Hematopoietic multipotent progenitor cell treated with erythropoietin and hydrocortisone succinate and interleukin-3 and kit ligand, for 17 days (in vitro differentiated cells): ENCODE measurements around the gene ARHGEF10L.

ENCODE experiments used
- DNase-seq: peaks from one replicate; pipeline ENCODE4 v3.0.0-alpha.2; 2015; ENCODE audit warnings: low spot score

The ARHGEF10L gene

DNA sequence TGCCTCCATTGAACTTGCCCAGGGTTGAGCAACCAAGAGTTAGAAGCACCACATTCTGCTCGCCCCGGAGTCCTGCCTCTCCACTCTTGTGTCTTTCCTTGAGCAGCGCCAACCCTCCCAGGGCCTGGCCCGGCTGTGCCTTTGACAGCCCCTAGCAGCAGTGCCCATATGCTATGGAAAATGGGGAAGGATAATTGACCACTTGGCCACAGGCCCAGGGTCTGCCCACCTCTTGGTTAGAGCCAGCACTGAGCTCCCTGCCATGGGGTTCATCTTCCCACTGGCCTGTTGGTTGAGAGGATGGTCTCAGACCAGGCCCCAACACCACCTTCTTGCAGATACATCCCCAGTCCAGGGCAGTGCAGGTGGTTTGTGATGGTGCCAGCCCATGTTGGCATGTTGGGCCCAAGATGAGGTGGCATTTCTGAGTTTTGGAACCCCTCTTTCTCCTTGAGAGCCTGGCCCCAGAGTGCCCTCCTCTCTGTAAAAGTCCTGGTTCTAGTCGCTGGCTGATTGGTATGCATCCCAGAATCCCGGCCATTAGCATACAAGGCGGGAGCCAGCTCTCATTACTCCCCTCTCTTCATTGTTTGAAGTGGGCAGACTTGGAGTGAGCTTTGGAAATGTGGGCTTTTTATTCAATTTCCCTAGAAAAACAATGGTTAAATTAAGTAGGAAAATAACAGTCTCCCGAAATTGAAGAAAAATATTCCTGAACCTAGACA lies 7.6 kb downstream of the ARHGEF10L start:
- DNase-seq: no peak

DNA sequence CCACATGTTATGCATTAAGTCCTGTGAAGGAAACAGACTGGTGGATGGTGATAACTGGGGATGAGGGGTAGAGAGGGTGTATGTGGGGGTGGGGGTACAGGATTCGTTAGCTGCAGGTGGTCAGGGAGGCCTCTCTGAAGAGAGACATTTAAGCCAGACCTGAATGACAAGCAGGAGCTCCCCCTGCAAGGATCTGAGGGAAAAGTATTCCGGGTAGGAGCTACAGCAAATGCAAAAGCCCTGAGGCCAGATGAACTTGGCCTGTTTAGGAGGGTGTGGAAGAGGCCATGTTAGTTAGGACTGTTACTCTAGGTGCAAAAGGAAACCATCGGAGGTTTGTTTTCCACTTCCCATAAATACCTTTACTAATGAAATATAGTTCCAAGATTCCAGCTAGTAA lies 9.9 kb downstream of the ARHGEF10L start:
- no peak for DNase-seq

DNA sequence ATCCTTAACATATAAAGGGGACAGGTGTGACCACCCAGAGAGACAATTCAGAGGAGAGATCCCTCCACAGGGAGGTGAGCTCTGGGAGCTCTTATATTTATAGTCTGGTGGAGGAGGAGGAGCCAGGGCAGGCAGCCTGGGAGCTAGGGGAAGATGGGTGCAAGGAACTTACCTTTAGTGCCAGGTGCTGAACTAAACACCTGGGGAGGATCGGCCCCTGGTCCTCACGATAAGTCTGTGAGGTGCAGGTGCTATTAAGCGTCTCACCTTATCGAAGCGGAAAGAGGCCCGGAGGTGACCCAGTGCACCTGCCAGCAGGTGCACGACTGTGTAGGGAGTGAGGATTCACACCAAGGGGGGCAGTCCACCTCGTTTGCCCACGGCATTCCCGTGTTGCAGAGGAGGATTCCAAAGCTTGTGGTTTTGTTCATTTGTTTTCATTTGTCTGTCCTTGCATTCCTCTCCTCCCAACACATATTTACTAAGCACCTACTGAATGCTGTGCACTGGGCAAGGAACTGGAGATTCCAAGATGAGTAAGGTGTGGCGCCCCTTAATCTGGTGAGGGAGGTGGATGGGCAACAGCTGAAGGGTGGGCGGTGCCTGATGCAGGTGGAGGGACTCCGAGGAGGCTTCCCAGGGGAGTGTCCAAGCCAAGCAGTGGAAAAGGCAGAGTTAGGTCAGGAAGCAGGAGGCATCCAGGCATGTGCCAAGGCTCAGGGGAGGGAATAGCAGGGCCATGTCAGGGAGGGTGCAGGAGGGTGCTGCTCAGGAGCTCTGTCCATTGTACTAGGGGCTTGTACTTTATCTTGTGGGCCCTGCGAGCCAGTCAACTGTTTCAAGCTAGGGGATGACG lies 11.5 kb downstream of the ARHGEF10L start:
- no peak for DNase-seq

DNA sequence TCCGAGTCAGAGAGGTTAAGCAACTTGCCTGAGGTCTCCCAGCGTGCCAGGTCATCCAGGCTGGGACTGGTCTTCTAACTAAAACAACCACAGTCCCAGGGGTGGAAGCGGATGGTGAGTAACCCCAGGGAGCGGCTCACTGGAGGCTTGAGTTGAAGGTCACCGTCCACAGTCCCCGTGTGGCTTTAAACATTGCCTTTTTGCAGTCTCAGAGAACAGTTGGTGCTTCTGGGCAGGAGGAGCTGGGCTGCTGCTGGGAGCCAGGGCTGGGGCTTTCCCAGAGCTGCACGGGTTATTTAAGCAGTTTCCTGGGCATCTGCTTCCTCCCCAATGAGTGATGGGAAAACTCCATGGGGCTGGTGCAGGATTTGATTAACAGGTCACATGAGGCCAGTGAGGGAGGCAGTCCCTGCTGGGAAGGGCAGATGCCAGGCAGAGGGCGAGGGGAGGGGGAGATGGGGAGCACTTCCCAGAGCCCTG lies 12.3 kb downstream of the ARHGEF10L start:
- no peak for DNase-seq

DNA sequence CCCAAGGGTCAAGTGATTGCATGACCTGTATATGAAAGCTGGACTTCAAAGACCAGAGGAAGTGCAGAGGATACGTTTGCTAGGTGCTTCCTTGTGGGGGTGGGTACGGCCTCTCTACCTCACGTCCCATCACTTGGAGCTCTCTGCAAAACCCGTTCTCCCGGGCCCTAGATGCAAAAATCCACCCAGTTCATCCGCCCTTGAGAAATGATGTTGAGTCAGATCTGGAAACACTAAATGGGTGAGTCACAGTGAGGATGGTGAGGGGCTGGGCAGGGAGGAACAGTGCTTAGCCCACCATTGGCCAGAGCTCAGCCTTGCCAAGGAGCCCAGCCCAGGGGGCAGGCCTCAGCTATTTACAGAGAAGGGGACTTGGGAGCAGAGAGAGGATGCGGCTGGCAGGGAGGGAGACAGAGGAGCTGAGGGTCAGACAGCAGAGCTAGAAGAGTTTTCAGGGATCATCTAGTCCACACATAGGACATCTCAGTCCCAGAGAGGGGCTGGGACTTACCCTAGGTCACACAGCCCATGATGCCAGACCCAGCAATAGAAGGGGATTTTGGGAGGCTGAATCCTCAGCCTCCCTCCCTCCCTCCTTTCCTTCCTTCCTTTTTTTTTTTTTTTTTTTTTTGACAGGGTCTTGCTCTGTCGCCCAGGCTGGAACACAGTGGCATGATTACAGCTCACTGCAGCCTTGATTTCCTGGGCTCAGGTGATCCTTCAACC lies 14.6 kb downstream of the ARHGEF10L start:
- no peak for DNase-seq

DNA sequence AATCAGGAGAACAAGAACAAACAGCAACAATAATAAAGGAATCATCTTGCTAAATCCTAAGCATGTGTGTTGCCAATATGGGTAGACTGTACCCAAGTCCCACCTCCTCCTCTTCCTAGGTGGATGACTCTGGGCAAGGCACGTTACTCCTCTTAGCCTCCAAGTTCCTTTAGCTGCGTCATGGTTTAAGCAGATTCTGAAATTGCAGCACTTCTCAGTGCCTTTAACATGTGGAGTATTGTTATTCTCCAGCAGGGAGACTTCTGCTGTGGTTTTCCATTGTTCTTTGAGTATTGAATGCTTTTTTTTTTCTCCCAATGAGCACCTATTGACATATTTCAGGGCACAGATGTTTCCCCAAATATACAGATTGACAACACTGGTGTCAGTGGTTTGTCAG lies 15.5 kb downstream of the ARHGEF10L start:
- no peak for DNase-seq

DNA sequence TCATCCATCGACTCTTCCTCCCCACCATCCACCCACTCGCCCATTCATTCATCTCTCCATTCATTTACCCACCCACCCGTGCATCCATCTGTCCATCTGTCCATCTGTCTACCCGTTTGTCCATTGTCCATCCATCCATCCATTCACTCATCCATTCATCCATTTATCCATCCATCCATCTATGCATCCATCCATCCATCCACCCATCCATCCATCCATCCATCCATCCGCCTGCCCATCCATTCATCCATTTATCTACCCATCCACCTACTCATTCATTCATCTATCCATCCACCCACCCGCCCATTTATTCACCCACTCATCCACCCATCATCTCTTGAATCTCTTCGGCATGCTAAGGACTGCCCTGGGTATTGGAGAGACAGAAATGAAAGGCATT lies 18.5 kb downstream of the ARHGEF10L start:
- DNase-seq: no peak

DNA sequence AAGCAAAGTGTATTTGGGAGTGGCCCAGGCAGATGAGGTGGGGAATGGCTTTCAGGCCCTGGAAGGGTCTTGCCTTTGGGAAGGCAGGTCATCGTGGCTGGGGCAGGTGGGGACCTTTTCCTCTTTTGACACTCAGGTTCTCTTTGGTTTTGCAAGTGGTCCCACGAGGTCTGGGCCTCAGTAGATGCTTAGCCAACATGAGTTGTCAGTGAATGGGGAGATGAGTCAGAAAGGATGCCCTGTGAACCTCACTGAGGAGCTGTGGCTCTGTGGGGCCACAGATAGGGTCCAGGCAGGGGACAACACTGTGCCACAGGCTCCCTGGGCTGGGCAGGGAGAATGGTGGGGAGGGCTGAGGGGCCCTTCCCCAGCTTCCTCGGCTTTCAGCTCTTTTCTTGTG lies 19.0 kb downstream of the ARHGEF10L start:
- DNase-seq: no peak

DNA sequence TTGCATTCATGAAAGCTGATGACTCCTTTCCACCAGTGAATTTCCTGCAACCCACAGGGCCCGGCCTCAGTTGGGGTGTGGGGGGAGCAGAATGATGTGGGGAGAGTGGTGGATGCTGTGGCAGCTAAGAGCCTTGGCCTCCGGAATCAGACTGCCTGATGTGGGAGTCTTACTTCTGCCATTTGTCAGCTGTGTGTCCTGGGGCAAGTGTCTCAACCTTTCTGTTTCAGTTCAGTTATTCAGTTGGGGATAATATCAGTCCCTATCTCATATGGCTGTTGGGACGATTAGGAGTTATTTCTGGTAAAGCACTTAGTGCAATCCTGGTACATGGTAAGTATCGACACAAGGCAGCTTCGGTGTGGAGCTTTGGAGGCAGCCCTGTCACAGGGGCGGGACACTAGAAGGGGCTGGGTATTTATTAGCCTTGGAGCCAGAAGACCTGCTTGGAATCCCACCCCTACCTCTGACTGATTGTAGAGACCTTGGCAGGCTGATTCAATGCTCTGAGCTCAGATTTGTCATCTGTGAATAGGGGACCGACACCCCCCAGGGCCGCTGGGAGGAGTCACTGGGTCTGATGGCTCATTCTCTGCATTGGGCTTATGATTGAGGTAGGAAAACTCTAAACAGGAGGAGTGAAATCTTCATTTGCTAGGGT lies 19.6 kb downstream of the ARHGEF10L start:
- no peak for DNase-seq

DNA sequence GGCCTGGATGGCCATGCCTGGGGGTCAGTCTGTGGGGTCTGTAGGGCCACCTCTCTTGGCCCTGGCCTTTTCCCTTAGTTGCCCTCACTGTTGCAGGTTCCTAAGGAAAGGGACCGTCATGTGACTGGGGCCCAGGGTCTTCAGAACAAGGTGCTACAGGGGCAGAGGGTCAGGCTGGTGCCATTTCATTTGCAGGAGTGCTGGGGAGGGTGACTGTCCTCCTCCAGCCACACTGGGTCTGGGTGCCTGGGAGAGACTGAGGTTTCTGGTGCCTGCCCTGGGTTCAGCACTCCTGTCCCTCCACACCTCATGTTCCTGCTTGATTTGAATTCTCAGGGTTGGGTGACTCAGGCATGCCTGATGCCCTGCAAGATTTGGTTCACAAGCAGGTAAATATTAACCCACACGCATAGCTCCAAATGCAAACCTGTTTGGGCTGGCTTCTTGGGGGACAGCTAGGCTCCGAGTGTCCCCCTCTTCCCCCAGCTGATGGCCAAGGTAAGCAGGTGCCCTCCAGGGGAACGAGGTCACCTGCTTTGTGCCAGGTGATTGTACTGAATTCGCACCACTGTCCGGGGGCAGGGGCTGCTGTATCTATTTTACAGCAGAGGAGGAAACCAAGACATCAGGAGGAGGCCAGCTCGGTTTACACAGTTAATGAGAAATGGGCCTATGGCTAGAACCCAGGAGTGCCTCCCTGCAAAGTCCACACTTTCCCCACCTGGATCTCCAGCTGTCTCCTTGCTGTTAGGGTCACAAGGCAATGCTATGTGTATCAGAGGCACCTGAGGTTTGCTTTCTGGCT lies 20.3 kb downstream of the ARHGEF10L start:
- no peak for DNase-seq

DNA sequence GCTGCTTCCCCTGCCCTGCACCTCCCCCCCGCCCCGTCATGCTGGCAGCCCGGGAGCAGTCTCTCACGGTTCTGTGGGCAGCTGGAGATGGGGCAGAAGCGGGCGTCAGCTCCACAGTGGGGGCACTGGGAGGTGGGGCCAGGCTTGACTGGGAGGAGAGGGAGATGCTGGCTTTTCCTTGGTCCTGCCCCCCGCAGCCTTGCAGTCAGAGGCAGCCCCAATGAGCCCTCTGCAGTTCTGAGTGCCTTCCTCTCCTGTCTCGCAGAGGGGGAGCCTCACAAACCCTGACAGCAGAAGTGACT lies 21.7 kb downstream of the ARHGEF10L start:
- no peak for DNase-seq

DNA sequence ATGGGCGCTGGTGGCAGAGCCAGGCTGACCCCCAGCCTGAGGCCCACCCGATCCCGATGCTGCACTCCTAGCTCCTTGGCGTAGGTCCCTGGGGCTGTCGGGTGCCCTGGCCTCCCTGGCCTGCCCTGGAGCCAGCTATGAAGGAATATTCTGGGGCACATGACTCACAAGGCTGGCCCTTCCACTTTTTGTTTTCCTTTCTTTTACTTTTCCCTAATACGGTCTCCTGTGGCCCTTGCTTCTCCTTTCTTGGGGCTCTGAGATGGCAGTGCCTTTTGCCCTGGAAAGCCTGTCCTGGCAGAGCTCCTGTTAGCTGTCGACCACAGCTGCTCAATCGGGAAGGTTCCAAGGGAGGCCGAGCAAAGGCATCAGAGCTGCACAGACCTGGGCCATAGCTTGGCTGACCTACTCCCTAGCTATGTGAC lies 22.1 kb downstream of the ARHGEF10L start:
- no peak for DNase-seq

DNA sequence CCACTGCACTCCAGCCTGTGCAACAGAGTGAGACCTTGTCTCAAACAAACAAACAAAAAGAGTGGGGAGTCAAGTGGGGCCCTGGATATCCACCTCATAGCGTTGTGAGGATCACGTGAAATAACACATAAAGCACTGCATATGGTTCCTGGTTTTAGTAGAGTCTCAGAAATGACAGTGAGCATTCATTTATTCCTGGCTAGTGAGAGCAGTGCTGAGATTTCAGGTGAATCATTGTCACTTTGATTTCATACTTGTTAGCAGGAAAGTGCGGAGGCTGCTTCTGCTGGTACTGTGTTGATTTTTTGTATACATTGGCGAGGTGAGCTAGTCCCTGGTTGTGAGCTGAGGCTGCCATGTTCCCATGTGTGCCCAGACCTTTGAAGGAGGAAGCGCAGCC lies 22.9 kb downstream of the ARHGEF10L start:
- DNase-seq: no peak

DNA sequence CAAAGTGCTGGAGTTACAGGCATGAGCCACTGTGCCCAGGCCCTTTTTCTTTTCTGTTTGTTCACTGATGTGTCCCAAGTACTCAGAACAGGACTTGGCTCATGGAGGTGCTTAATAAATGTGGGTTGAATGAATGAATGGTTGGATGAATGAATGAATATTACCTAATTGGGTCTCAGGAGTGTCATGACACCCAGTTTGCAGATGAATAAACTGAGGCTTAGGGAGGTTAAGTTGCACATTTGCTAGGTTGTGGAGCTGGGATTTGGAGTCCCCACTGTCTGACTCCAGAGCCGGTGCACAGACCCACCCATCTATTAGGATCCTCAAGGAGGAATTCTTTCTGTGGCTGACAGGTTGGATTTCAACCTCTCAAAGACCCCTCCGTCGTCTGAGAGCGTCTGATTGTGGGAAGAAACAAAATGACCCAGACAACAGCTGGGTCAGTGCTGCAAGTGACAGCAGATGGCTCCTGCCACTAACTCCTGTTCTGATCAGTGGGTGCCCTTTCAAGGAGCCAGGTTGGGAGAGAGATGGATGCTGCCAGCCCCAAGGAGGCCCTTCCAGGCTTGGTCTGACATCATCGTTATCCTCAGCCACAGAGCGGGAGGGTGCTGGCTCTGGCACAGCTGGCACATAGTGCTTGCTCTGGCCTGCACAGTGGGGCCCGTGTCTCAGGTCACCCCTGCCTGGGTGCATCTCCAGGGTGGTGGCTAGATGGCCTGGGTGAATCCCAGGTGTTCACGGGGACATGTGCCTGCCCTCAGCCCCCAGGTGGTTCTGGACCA lies 24.2 kb downstream of the ARHGEF10L start:
- no peak for DNase-seq

DNA sequence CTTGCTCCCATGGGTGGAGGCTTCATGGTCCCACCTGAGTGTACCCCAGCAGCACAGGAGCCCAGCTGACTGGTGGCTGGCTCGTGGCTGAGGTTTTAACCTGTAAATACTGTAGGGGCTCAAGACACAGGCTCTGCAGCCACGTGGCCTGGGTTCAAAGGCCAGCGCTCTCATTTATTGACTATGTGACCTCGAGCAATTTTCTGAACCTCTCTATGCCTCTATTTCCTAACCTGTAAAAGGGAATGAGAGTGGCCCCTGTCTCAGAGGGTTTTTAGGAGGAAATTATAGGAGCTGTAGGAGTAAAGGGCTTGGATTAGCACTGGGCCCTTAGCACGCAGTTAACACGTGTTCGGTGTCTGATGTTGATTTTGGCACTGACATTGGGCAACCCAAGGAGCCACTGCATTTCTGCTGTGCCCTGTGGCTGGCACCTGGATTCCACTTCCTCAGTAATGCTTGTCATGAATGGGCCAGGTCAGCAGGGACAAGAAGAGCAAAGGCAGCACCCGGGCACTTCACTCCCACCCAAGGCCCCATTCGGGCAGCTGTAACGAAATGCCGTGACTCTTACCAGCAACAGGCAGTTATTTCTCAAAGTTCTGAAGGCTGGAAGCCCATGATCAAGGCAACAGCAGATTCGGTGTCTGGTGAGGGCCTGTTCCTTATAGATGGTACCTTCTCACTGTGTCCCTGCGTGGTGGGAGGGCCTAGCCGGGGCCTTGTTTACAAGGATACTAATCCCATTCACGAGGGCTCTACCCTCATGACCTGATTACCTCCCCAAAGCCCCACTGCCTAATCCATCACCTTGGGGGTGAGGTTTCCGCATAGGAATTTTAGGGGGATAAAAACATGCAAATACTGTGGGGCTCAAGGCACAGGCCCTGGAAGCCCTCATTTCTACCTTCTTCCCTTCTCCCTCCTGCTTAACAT lies 25.2 kb downstream of the ARHGEF10L start:
- DNase-seq: no peak

DNA sequence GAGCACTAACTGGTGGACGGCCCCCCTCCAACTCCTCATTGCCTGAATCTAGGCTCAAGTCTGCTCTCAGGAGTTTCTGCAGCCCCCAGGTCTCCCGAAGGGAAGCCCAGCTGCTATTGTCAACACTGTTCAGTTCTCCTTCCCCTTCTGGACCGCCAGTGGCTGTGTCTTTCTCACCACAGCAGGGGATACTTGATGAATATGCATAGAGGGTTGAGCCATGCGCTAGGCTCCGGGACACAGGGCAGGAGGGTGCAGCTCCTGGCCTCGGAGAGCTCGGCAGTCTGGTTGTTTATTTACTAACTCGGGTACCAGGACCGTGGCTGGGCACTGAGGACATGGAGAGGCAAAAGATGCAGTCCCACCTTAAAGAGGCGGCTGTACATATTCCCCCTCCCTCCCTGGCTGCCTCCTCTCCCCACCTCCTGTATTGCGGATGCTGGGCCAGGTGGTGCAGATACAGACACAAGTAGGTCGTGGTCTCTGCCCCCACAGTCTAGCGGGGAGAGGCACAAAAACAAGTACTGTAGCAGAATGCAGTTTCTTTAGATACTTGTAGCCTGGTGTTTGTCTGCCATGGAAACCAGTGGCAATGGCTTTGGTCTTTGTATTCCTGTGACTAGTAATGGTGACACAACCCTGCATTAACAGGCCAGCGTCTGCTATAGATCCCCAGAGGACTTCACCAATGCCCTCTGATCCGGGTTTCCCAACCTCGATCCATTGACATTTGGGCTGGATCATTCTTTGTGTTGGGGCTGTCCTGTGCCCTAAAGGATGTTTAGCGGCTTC lies 26.2 kb downstream of the ARHGEF10L start:
- no peak for DNase-seq

DNA sequence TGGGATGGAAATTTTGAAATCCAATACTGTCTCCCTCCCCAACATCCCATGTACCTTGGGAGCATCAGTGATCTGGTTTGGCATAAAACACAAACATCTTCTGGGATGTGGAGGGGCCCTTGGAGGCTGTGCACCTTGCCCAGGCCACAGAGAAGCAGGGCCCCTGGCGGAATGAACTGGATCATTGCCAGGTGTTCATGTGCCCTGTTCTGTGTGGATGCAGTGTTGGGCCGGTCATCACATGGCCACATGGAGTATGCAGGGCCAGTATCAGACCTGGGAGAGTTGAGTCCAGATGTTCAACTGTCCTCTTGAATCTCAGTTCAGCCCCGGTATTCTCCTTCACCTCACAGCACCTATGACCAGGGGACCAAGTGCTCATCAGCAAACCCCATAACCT lies 26.9 kb downstream of the ARHGEF10L start:
- DNase-seq: no peak

DNA sequence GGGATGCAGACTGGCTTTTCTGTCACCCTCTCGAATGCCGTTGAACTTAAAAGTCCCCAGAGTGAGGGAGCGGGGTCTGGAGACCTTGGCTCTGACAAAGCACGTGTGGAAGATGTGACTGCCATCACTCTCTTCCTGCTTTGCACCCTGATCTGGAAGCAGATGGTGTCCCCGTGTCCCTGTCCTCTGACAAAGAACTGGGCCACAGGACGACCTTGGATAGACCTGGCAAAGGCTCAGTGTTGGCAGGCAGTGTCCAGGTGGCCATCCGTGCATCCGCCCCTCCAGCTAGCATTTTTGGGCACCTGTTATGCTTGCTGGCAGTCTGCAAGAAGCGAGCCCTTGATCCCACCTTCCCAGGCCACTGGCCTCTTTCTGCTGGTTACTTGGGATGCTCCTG lies 27.4 kb downstream of the ARHGEF10L start:
- DNase-seq: no peak

DNA sequence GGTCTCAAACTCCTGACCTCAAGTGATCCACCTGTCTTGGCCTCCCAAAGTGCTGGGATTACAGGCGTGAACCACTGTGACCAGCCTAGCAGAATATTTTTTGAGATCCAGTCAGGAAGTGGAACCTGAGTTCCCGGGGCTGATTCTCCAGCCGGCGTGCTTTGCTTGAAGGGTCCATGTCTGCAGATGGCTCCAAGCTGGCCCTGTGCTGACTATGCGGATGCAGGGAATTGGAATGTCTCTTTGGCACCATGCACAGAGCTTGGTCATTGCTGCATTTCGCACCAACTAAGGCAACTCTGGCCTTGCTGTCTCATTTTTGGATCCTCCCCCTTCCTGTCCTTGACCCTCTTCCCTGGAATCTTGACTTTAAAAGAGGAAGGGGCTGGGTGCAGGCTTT lies 28.1 kb downstream of the ARHGEF10L start:
- DNase-seq: no peak
